ENCODE measurements around the gene C19orf38.

Gene C19orf38

DNA sequence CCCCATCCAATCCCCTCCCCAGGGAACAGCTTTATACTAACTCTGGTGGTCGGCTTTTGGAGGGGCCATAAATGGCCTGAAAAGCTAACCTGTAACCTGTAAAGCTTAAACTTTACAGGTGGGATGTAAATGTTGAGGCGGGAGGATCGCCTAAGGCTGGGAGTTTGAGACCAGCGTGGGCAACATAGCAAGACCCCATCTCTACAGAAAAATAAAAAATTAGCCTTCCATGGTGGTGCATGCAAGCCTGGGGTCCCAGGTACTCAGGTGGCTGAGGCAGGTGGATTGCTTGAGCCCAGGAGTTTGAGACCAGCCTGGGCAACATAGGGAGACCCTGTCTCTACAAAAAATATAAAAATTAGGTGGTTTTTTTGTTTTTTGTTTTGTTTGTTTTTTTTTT is 41.7 kb downstream of the C19orf38 start:
- TF ChIP-seq, protein P1, sequence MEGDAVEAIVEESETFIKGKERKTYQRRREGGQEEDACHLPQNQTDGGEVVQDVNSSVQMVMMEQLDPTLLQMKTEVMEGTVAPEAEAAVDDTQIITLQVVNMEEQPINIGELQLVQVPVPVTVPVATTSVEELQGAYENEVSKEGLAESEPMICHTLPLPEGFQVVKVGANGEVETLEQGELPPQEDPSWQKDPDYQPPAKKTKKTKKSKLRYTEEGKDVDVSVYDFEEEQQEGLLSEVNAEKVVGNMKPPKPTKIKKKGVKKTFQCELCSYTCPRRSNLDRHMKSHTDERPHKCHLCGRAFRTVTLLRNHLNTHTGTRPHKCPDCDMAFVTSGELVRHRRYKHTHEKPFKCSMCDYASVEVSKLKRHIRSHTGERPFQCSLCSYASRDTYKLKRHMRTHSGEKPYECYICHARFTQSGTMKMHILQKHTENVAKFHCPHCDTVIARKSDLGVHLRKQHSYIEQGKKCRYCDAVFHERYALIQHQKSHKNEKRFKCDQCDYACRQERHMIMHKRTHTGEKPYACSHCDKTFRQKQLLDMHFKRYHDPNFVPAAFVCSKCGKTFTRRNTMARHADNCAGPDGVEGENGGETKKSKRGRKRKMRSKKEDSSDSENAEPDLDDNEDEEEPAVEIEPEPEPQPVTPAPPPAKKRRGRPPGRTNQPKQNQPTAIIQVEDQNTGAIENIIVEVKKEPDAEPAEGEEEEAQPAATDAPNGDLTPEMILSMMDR (conservative IDR thresholded peaks at IDR 0.05) = no peak

DNA sequence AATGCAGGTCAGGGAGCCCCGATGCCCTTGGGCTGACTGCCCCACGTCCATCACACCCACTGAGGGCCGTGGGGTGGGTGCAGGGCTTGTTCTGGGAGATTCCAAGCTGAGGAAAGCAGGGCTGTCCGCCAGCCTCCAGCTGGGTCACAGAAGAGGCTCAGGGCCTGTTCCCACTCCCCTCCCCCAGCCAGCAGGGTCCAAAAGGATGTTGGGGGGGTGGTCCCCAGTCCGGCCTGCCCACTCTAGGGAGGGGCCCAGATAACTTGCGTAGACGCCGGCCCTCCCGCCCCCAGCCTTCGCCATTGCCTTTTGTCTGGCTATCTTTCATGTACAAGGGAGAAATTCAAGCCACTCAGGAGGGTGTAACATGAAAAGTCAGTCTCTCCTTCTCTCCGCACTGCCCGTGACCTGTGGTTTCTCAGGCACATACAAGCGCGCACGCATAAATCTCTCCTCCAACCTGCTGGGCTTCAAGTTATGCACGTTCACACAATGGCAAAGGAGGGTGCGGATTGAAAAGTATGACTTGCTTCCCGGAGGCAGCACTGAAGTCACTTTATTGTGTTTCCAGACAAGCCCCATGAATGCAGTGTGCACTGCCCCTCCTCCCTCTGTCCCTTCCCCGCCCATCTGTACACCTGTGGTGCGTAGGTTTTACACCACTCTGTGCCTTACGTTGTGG is 43.3 kb downstream of the C19orf38 start:
- H3K27ac ChIP-seq = no peak overlapping the region

More for the DNA sequence above, 41.7 kb downstream of the C19orf38 start:
- no peak overlapping the region for H3K27ac ChIP-seq

DNA sequence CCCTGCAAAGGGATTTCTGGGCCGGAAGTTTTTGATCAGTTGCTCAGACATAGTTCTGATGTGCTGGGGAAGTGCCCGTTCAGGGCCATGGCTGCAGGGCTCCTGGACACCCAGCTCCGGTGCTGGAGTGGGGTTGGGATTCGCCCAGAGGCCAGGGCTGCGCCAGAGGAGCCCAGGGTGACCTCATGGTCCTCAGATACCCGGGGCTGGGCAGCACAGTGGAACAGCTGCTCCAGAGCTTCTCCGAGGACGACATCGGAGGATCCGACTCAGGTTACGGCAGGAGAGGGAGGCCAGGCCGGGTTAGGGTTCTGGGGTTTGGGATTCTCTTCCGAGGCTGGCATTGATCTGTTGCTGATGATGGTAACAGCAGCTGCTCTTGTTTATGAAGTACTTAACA is 44.0 kb downstream of the C19orf38 start:
- no peak overlapping the region for H3K27ac ChIP-seq
- TF ChIP-seq, protein P1 (conservative IDR thresholded peaks at IDR 0.05) = no peak

More for the DNA sequence above, 43.3 kb downstream of the C19orf38 start:
- TF ChIP-seq, protein P1 (conservative IDR thresholded peaks at IDR 0.05) = no peak

DNA sequence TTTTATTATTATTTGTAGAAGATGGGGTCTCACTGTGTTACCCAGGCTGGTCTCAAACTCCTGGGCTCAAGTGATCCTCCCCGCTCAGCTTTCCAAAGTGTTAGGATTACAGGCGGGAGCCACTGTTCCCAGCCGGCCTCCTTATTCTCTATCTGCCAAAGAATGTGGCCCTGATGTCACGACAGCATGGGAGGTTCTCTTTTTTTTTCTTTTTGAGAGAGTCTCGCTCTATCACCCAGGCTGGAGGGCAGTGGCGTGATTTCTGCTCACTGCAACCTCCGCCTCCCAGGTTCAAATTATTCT is 46.6 kb downstream of the C19orf38 start:
- TF ChIP-seq, protein P1 (conservative IDR thresholded peaks at IDR 0.05) = no peak

DNA sequence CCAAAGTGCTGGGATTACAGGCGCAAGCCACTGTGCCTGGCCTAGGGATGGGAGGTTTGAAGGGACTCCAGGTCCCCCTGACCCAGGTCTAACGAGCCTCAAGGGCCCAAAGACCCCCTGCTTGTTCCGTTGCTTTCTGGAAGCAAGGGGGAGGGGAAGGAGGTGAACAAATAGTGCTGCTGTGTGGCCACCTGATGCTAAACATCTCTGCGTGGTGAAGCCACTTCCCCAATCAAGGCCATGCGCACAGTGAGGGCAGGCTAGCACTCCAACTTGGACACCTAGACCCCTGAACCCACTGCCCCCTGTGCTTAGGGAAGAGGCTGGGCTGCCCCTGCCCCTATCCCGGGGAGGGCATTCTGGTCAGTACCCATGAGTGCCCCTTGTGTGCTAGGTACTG is 47.1 kb downstream of the C19orf38 start:
- TF ChIP-seq, protein P1 (conservative IDR thresholded peaks at IDR 0.05) = no peak
- peak overlapping the region; percentile 69 for H3K27ac ChIP-seq

More for the DNA sequence above, 46.6 kb downstream of the C19orf38 start:
- H3K27ac ChIP-seq = no peak overlapping the region

DNA sequence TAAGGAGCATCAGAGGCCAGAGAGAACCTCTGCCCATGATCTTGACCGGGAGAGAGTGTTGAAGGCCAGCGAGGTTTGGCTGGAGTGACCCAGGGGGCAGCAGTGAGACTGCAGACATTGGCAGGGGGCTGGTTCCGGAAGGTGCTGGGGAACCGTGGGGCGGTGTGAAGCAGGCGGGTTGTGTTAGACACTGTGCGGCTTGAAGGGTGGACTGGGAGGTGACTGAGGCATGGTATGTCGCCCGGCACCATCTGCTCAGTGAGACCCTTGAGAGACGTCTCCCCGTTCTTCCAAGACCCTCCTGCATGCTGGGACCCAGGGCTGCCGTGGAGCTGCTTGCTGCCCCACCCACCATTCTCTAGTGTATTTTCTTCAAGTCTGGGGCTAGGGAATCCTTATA is 47.7 kb downstream of the C19orf38 start:
- H3K27ac ChIP-seq = peak overlapping the region; percentile 69
- TF ChIP-seq, protein P1 (conservative IDR thresholded peaks at IDR 0.05) = 0 out of 2 replicates have a peak, but pooled peaks have one; percentile 9

DNA sequence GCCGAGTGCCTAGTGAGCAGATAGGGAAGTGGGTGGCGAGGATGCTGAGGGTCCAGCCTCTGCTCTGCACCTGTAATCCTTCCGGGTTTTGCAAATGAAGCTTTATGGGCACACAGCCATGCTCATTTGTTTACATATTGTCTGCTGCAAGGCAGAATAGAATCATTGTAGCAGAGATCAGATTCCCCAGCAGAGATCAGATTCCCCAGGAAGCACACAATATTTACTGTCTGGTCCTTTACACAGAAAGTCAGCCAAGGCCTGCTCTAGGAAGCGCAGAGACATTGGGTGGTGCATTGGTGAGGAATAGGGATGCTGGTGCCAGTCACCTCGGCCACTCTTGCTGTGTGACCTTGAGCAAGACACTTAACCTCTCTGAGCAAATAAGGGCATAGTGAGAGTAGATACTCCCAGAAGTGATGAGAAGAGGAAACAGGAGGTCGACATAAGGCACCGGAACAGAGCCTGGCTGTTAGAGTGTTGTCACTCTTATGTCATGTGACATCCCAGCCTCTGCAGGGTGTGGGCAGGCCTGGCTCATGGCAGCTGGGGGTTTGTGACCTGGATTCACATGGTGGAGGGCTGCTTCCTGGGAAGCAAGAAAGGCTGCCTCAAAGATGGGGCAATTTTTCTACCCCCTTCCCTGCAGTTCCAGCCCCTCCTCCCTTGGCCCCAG is 48.8 kb downstream of the C19orf38 start:
- TF ChIP-seq, protein P1 (conservative IDR thresholded peaks at IDR 0.05) = no peak
- peak overlapping the region; percentile 69 for H3K27ac ChIP-seq
